Suppressor macrophage treated with lipopolysaccharide for 1 hour (primary cell): ENCODE data around the gene A4GNT.
"Not testable (repeated sequence)": the region's sequence is repeated elsewhere in the genome, so short reads cannot be mapped to it uniquely, and the experiment has no call there.

Source experiments
- DNase-seq, 3 donors: peaks; one replicate each; pipeline ENCODE4 v3.0.0-alpha.2; 2020 to 2022

Gene A4GNT

GRCh38 chr3:138132239-138132638 is at the start of gene A4GNT:
A4GNT (minus strand) TSS chr3:138132390; CDS start chr3:138131256, 1,134 bp downstream.
- DNase-seq: no peak

- peak; percentile 39 to 51 (median 40) for DNase-seq
These were observed 48.3 kb upstream of the A4GNT start for GRCh38 chr3:138180375-138181029.

- peak; percentile 90 to 93 (median 92) for DNase-seq
These were observed 42.4 kb upstream of the A4GNT start, which contains the start of gene DBR1 for GRCh38 chr3:138174421-138175131. DBR1 (minus strand) TSS chr3:138174921; CDS start chr3:138174795, 126 bp downstream.

- peak in 1 of 3 donors; percentile 2 for DNase-seq
These were observed 41.7 kb upstream of the A4GNT start for GRCh38 chr3:138173769-138174420.

- no peak for DNase-seq
These were observed 40.4 kb upstream of the A4GNT start for GRCh38 chr3:138172625-138173024.

- no peak for DNase-seq
These were observed 32.9 kb upstream of the A4GNT start for GRCh38 chr3:138165061-138165460.

- DNase-seq: no peak
These were observed 25.6 kb upstream of the A4GNT start for GRCh38 chr3:138157743-138158142.

GRCh38 chr3:138154534-138154933 is 22.3 kb upstream of the A4GNT start:
- no peak for DNase-seq

- peak in 2 of 3 donors; percentile 45 to 52 for DNase-seq
These were observed 16.3 kb upstream of the A4GNT start for GRCh38 chr3:138148503-138148902.

GRCh38 chr3:138142181-138142580 is 10.0 kb upstream of the A4GNT start:
- DNase-seq: not testable (repeated sequence)

- no peak for DNase-seq
These were observed 8.8 kb upstream of the A4GNT start for GRCh38 chr3:138140940-138141339.

- DNase-seq: peak in 2 of 3 donors; percentile 25 to 37
These were observed 7.5 kb upstream of the A4GNT start for GRCh38 chr3:138139691-138140090.

GRCh38 chr3:138137861-138138260 is 5.7 kb upstream of the A4GNT start:
- peak in 2 of 3 donors; percentile 9 to 31 for DNase-seq

- peak; percentile 39 to 60 (median 54) for DNase-seq
These were observed 4.0 kb upstream of the A4GNT start for GRCh38 chr3:138136201-138136600.

GRCh38 chr3:138135833-138136194 is 3.6 kb upstream of the A4GNT start:
- no peak for DNase-seq

GRCh38 chr3:138135146-138135832 is 3.1 kb upstream of the A4GNT start:
- DNase-seq: peak; percentile 39 to 73 (median 68)

GRCh38 chr3:138127636-138128365 is 4.4 kb downstream of the A4GNT start:
- DNase-seq: peak in 1 of 3 donors; percentile 20

GRCh38 chr3:138125548-138126221 is 6.5 kb downstream of the A4GNT start:
- DNase-seq: peak; percentile 77 to 86 (median 78)

- peak; percentile 54 to 90 (median 89) for DNase-seq
These were observed 7.4 kb downstream of the A4GNT start for GRCh38 chr3:138124706-138125355.

GRCh38 chr3:138124188-138124587 is 8.0 kb downstream of the A4GNT start:
- peak; percentile 24 to 44 (median 34) for DNase-seq

GRCh38 chr3:138119423-138119766 is 12.8 kb downstream of the A4GNT start:
- DNase-seq: no peak
